ENCODE results near the gene PCBP4.

Gene PCBP4

DNA sequence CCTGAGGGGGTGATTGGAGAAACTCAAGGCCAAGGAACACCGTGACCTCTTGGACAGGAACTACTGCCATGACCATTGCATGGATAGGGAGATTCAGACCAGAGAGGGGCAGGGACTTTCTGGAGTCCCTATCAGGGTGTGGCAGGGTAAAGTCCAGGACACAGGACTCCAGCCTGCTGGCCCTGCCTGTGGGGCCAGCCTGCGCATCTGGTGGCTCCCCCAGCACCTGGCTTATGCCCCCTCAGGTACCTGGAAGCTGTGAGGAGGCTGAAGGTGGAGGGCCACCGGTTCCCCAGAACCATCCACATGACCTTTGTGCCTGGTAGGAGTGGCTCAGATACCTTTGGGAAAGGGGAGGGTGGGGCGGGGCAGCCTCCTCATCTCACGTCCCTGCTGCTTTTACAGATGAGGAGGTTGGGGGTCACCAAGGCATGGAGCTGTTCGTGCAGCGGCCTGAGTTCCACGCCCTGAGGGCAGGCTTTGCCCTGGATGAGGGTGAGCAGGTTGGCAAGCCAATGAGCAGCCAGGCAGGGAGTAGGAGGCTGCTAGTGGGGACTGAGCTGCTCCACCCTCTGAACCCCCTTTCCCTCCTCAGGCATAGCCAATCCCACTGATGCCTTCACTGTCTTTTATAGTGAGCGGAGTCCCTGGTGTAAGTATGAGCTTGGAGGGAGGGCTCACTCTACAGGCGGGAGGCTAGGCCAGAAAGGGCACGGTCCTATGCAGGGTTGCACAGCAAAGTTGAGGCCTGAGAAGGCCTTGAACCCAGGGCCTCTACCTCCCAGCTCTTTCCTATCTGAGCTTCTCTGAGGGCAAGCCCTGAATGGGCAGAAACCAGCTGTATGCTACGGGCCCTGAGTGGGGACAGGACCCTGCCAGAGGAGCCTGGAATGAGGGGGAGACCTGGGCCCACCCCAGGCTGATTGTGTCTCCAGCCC, 19.0 kb upstream of the PCBP4 start:
- Histone ChIP-seq H3K4me2 (ENCODE audit: low read depth, low read length, poor library complexity, severe bottlenecking) (no peak overlapping the region), H3K9ac (ENCODE audit: low read length) (no peak overlapping the region), H3K79me2 (ENCODE audit: insufficient read depth, low read length) (peaks cover 1% of the 10 kb centered on the region; the same call in 1 of the 2 replicates), H3K9me3 (ENCODE audit: insufficient read depth, low read length) (no peaks in the 10 kb centered on the region), H3K9me2 (replicated peaks; ENCODE audit: insufficient read depth, low read length) (no peaks in the 10 kb centered on the region), H3K27ac (ENCODE audit: low read depth, low read length) (no peak overlapping the region), H3K36me3 (ENCODE audit: low read length) (no peaks in the 10 kb centered on the region), H4K20me1 (ENCODE audit: low read depth, low read length) (no peaks in the 10 kb centered on the region), H3F3A (ENCODE audit: insufficient read depth) (peaks cover 19% of the 10 kb centered on the region), H3K27me3 (ENCODE audit: low read length) (no peaks in the 10 kb centered on the region), H3K4me3 (ENCODE audit: insufficient read depth, low read length, poor library complexity, severe bottlenecking) (no peak overlapping the region), H2AFZ (ENCODE audit: low read depth, low read length, severe bottlenecking) (no peak overlapping the region)
- TF ChIP-seq, protein P1, sequence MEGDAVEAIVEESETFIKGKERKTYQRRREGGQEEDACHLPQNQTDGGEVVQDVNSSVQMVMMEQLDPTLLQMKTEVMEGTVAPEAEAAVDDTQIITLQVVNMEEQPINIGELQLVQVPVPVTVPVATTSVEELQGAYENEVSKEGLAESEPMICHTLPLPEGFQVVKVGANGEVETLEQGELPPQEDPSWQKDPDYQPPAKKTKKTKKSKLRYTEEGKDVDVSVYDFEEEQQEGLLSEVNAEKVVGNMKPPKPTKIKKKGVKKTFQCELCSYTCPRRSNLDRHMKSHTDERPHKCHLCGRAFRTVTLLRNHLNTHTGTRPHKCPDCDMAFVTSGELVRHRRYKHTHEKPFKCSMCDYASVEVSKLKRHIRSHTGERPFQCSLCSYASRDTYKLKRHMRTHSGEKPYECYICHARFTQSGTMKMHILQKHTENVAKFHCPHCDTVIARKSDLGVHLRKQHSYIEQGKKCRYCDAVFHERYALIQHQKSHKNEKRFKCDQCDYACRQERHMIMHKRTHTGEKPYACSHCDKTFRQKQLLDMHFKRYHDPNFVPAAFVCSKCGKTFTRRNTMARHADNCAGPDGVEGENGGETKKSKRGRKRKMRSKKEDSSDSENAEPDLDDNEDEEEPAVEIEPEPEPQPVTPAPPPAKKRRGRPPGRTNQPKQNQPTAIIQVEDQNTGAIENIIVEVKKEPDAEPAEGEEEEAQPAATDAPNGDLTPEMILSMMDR (IDR thresholded peaks at IDR 0.05; ENCODE audit: insufficient read depth, low read length, poor library complexity, severe bottlenecking) = no peak
- TF ChIP-seq EZH2phosphoT487 (conservative IDR thresholded peaks at IDR 0.05; ENCODE audit: low read length) = no peak

DNA sequence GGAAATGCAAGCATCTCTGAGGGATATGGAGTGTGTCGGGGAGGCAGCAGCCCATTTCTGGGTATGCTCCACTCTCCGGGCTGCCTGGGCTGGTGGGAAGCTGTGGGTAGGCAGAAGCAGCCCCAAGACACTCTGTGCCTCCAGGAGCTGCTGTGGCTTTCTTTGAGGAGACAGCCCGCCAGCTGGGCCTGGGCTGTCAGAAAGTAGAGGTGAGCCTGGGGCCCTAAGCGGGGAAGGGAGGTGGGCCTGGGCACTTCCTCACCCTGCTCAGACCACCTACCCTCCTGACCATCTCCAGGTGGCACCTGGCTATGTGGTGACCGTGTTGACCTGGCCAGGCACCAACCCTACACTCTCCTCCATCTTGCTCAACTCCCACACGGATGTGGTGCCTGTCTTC, 17.8 kb upstream of the PCBP4 start:
- Histone ChIP-seq H3K4me3 (ENCODE audit: insufficient read depth, low read length, poor library complexity, severe bottlenecking) (no peak overlapping the region), H3K27me3 (ENCODE audit: low read length) (no peaks in the 10 kb centered on the region), H3K9me2 (replicated peaks; ENCODE audit: insufficient read depth, low read length) (no peaks in the 10 kb centered on the region), H3K9ac (ENCODE audit: low read length) (no peak overlapping the region), H3K4me2 (ENCODE audit: low read depth, low read length, poor library complexity, severe bottlenecking) (no peak overlapping the region), H3K9me3 (ENCODE audit: insufficient read depth, low read length) (no peaks in the 10 kb centered on the region), H3K36me3 (ENCODE audit: low read length) (no peaks in the 10 kb centered on the region), H2AFZ (ENCODE audit: low read depth, low read length, severe bottlenecking) (no peak overlapping the region), H3F3A (ENCODE audit: insufficient read depth) (peaks cover 19% of the 10 kb centered on the region), H4K20me1 (ENCODE audit: low read depth, low read length) (no peaks in the 10 kb centered on the region), H3K27ac (ENCODE audit: low read depth, low read length) (no peak overlapping the region), H3K79me2 (ENCODE audit: insufficient read depth, low read length) (peaks cover 7% of the 10 kb centered on the region; the same call in 1 of the 2 replicates)
- no peak for TF ChIP-seq EZH2phosphoT487 (conservative IDR thresholded peaks at IDR 0.05; ENCODE audit: low read length)
- TF ChIP-seq, protein P1 (IDR thresholded peaks at IDR 0.05; ENCODE audit: insufficient read depth, low read length, poor library complexity, severe bottlenecking) = no peak

DNA sequence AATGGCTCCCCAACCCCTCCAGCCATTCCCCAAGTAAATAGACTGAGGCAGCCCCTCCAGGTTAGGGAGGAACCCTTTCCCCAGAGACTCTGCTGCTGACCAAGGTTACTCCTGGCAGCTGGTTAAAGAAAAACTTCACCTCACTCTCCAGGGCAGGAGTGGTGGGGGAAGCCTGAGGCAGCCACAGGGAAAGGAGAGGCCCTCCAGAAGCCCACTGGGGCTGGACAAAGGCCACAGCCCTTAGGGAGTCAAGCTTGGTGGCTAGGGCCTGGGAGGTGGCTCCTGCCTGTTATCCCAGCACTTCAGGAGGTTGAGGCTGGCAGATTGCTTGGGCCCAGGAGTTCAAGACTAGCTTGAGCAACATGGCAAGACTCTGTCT, 17.0 kb upstream of the PCBP4 start:
- Histone ChIP-seq H3K27me3 (ENCODE audit: low read length) (no peaks in the 10 kb centered on the region), H2AFZ (ENCODE audit: low read depth, low read length, severe bottlenecking) (no peak overlapping the region), H3K4me2 (ENCODE audit: low read depth, low read length, poor library complexity, severe bottlenecking) (peak overlapping the region; percentile 82), H3K79me2 (ENCODE audit: insufficient read depth, low read length) (peaks cover 7% of the 10 kb centered on the region; the same call in 1 of the 2 replicates), H4K20me1 (ENCODE audit: low read depth, low read length) (no peaks in the 10 kb centered on the region), H3K4me3 (ENCODE audit: insufficient read depth, low read length, poor library complexity, severe bottlenecking) (no peak overlapping the region), H3K27ac (ENCODE audit: low read depth, low read length) (peak overlapping the region; percentile 43), H3K36me3 (ENCODE audit: low read length) (no peaks in the 10 kb centered on the region), H3K9ac (ENCODE audit: low read length) (no peak overlapping the region), H3K9me3 (ENCODE audit: insufficient read depth, low read length) (no peaks in the 10 kb centered on the region), H3F3A (ENCODE audit: insufficient read depth) (peaks cover 15% of the 10 kb centered on the region), H3K9me2 (replicated peaks; ENCODE audit: insufficient read depth, low read length) (no peaks in the 10 kb centered on the region)
- TF ChIP-seq EZH2phosphoT487 (conservative IDR thresholded peaks at IDR 0.05; ENCODE audit: low read length) = no peak
